Measurements from ENCODE around the gene LRIG1.

GRCh38 chr3:66406163-66406562 is 94.7 kb downstream of the LRIG1 start:
- TF ChIP-seq EZH2 (IDR thresholded peaks at IDR 0.05; ENCODE audit: borderline replicate concordance, control insufficient read depth, low read depth, low read length) (no peak), CTCF (IDR thresholded peaks at IDR 0.05 in 2 of 3, conservative IDR thresholded peaks at IDR 0.05 in 1 of 3; ENCODE audit: control insufficient read depth in 2 of 3, extremely low read depth in 1 of 3, insufficient read depth in 1 of 3, low read depth in 3 of 3, low read length in 3 of 3) (no peak), GABPA (IDR thresholded peaks at IDR 0.05; ENCODE audit: low read depth) (no peak), NR2F1 (conservative IDR thresholded peaks at IDR 0.05) (no peak), ZNF274 (IDR thresholded peaks at IDR 0.05; ENCODE audit: insufficient read depth, insufficient read length) (no peak), SIX5 (IDR thresholded peaks at IDR 0.05; ENCODE audit: low read depth, low read length, severe bottlenecking) (no peak), ESRRA (IDR thresholded peaks at IDR 0.05; ENCODE audit: low read length) (no peak), PML (IDR thresholded peaks at IDR 0.05; ENCODE audit: low read length) (no peak), EP300 (IDR thresholded peaks at IDR 0.05; ENCODE audit: borderline replicate concordance in 1 of 2, control insufficient read depth in 1 of 2, low read depth in 2 of 2, low read length in 2 of 2) (no peak), LARP7 (IDR thresholded peaks at IDR 0.05) (no peak), MTA3 (IDR thresholded peaks at IDR 0.05; ENCODE audit: borderline replicate concordance, low read length) (no peak), BHLHE40 (IDR thresholded peaks at IDR 0.05; ENCODE audit: borderline replicate concordance in 1 of 2, low read depth in 2 of 2, low read length in 1 of 2) (no peak), MYC (IDR thresholded peaks at IDR 0.05; ENCODE audit: insufficient read depth, insufficient read length, insufficient replicate concordance, low read length, severe bottlenecking) (no peak), HCFC1 (IDR thresholded peaks at IDR 0.05; ENCODE audit: low read length) (no peak)
